Stimulated activated CD8-positive, alpha-beta memory T cell treated with anti-CD3 and anti-CD28 coated beads, Interleukin-2, amount 100 ng/mL, for 48 hours (primary cell): Measurements from ENCODE around the gene WFIKKN1.

Experiments
- DNase-seq, 2 donors: peaks; one replicate each; pipeline ENCODE4 v3.0.0-alpha.2; 2020; ENCODE audit warnings: low read depth in 2 of 2

Gene WFIKKN1

GRCh38 chr16:637081-638018 lies 6.6 kb downstream of the WFIKKN1 start:
- peak; percentile 85 to 87 for DNase-seq

- DNase-seq, result no peak
Observed at GRCh38 chr16:638034-638543, 7.3 kb downstream of the WFIKKN1 start.

GRCh38 chr16:638836-639235 lies 8.1 kb downstream of the WFIKKN1 start:
- no peak for DNase-seq

- DNase-seq, result no peak
Observed at GRCh38 chr16:640614-641013, 9.8 kb downstream of the WFIKKN1 start.

GRCh38 chr16:641326-642188 lies 10.8 kb downstream of the WFIKKN1 start, which contains the start of gene MCRIP2:
MCRIP2 (plus strand) TSS chr16:641828; CDS start chr16:641992, 164 bp downstream.
- peak; percentile 75 to 76 for DNase-seq

GRCh38 chr16:642189-643049 lies 11.6 kb downstream of the WFIKKN1 start:
- no peak for DNase-seq

GRCh38 chr16:643050-643368 lies 12.2 kb downstream of the WFIKKN1 start:
- no peak for DNase-seq

GRCh38 chr16:644556-644955 lies 13.8 kb downstream of the WFIKKN1 start:
- no peak for DNase-seq

GRCh38 chr16:645852-646678 lies 15.3 kb downstream of the WFIKKN1 start:
- DNase-seq, result no peak

- DNase-seq, result no peak
Observed at GRCh38 chr16:646679-647172, 15.9 kb downstream of the WFIKKN1 start.

- DNase-seq, result no peak
Observed at GRCh38 chr16:647173-647902, 16.6 kb downstream of the WFIKKN1 start.

- DNase-seq, result peak in 1 of 2 donors; percentile 42
Observed at GRCh38 chr16:648071-648780, 17.4 kb downstream of the WFIKKN1 start.

GRCh38 chr16:648781-649589 lies 18.2 kb downstream of the WFIKKN1 start, which contains the start of gene WDR90:
WDR90 (plus strand) TSS chr16:649365; CDS start chr16:649417, 52 bp downstream.
- peak; percentile 92 for DNase-seq

GRCh38 chr16:649631-650030 lies 18.8 kb downstream of the WFIKKN1 start:
- no peak for DNase-seq

GRCh38 chr16:651844-652243 lies 21.1 kb downstream of the WFIKKN1 start:
- DNase-seq, result no peak

- DNase-seq, result no peak
Observed at GRCh38 chr16:652454-653305, 21.9 kb downstream of the WFIKKN1 start.

- no peak for DNase-seq
Observed at GRCh38 chr16:654034-654433, 23.2 kb downstream of the WFIKKN1 start.
